HG02763 (cell line): Measurements from ENCODE around the gene TAMALIN.

Experiments
- ATAC-seq: cut with Tn5 transposase; IDR thresholded peaks from one replicate; pipeline ENCODE4 v1.9.1; 2021; ENCODE audit warnings: mild to moderate bottlenecking, moderate library complexity; ENCODE audit not compliant: unreplicated experiment

TAMALIN gene

GRCh38 chr12:52054833-52055730, 48.3 kb downstream of the TAMALIN start:
- ATAC-seq = no peak

GRCh38 chr12:52055731-52056711, 49.3 kb downstream of the TAMALIN start:
- no peak for ATAC-seq

GRCh38 chr12:52056801-52057637, 50.3 kb downstream of the TAMALIN start:
- no peak for ATAC-seq

- no peak for ATAC-seq
These were observed 51.2 kb downstream of the TAMALIN start for GRCh38 chr12:52057638-52058576.

- ATAC-seq = no peak
These were observed 52.0 kb downstream of the TAMALIN start for GRCh38 chr12:52058631-52059361.

GRCh38 chr12:52059582-52060497, 53.1 kb downstream of the TAMALIN start:
- ATAC-seq = no peak

GRCh38 chr12:52060498-52061177, 53.9 kb downstream of the TAMALIN start:
- no peak for ATAC-seq

GRCh38 chr12:52061470-52062166, 54.9 kb downstream of the TAMALIN start:
- no peak for ATAC-seq

GRCh38 chr12:52062167-52063081, 55.7 kb downstream of the TAMALIN start:
- ATAC-seq = no peak

GRCh38 chr12:52063082-52063924, 56.6 kb downstream of the TAMALIN start:
- ATAC-seq = no peak

- no peak for ATAC-seq
These were observed 57.4 kb downstream of the TAMALIN start for GRCh38 chr12:52063981-52064649.
